CD1c-positive myeloid dendritic cell (primary cell): ENCODE measurements around the gene CCDC15.
"Not testable (repeated sequence)": the region's sequence is repeated elsewhere in the genome, so short reads cannot be mapped to it uniquely, and the experiment has no call there.

Source experiments
- DNase-seq: peaks from one replicate; pipeline ENCODE4 v3.0.0-alpha.2; 2016; ENCODE audit errors: extremely low spot score

Gene CCDC15

DNA sequence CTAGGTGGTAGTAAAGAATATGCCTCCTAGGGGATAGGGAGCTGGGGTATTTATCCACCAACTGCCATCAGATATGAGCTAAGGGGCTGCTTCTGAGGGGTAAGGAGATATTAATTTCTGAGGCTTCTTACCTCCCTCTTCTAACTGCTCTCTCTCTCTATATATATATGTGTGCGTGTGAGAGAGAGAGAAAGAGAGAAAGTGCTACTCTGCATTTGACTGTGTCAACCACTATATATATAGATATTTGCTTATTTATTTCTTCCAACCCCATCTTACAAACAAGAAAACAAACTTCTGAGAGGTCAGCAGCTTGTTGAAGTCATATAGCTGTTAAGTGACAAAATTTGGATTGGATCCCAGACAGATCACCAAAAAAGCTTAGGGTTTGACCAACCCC, 12.3 kb upstream of the CCDC15 start:
- DNase-seq = no peak

DNA sequence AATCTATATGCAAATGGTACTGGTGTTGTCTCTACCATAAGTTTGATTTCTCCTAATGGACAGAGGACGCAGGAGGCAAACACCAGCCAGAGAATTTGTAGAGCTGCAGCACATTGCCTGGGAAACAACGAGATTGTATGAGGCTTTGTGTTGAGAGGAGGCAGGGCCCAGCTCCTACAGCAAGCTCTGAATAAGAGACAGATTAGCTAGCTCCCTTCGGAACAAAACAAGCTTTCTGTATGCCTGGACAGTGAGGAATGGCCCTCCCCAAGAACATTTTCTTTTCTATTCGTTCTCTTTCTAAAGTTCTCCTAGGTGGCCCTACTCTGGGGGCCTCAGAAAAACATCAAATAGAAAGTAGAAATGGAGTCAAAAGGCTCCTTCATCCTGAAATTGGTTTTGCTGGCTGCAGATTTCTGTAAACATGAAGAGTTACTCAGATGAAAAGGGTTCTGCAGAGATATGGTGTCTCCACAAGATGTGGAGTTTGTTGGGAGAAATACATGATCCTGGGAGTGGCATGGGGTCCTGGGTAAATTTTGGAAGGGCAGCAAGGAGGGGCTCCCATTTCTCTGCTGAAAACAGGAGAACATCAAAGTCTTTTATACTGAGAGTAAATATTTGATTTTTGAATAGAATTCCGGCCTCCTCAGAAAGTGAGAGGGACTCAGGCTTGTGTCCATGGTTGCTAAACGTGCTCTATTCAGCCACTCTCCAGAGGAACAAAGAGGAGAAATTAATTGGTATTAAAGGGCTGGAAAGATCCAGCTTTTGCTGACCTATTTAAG, 11.3 kb upstream of the CCDC15 start:
- DNase-seq = no peak

GRCh38 chr11:124943254-124943616, 10.8 kb upstream of the CCDC15 start:
- no peak for DNase-seq

- DNase-seq = no peak
Observed at GRCh38 chr11:124943741-124944140, 10.3 kb upstream of the CCDC15 start.

DNA sequence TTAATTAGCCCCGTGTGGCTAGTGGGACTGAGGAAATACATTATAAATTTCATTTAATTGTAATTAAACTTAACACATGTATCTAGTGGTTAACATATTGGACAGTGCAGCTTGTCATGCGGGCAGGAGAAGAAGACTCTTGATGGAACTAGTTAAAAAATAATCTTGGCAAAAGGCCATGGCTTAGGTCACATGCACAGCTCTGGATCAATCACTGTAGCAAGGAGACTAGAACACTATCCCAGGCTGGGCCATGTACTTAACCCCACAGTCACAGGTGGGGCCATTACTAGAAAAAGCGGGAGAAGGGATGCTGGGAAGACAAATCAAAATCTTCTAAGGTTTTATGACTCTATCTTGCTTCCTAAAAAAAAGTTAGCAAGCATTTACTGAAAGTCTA, 9.4 kb upstream of the CCDC15 start:
- no peak for DNase-seq

DNA sequence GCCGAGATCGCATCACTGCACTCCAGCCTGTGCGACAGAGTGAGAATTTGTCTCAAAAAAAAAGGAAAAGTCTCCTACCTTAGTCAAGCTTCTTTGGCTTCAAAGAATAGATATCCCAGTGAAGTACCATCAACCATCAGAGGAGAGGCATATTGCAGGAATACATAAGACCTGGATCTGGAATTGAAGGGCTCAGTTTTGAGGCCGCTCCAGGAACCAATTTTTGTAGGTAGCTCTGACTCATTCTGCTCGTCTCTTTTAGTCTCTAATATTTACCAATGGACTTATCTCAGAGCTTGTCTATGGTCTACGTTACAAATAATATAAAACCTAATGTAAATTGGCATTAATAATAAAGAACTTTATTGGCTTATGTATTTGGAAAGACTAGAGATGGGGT, 8.2 kb upstream of the CCDC15 start:
- DNase-seq = no peak

GRCh38 chr11:124946735-124947141, 7.3 kb upstream of the CCDC15 start:
- DNase-seq = no peak

DNA sequence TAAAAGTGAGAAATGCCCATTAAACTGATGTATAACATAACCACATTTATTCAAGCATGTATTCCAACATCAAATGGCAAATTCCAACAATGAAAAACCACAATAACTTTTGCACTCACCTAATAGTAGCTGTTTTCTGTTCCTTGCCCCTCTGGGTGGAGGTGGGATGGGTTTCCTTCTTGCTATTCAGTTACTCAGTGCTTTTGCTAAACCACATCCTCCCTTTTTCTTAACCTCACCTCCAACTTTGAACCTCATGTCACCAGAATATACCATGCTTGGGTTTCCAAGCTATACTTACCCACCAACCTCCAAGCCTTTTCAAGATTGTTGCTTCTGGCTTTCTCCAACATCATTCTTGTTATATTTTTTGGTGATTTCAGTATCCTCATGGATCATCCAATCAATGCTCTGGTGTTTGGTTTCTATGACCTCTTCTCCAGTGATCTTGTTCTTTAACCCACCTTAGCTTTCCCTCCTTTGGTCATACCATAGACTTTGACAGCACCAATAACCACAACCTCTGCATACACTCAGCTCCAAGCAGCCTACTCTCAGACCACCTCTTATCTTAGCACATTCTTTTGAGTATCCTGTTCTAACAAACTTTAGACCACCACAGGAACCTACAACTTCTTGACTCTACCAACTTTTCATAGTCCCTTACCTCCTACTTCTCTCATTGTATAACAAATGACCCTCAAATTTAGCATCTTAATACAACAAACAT, 3.2 kb upstream of the CCDC15 start:
- no peak for DNase-seq

GRCh38 chr11:124951341-124951740, 2.7 kb upstream of the CCDC15 start:
- no peak for DNase-seq

DNA sequence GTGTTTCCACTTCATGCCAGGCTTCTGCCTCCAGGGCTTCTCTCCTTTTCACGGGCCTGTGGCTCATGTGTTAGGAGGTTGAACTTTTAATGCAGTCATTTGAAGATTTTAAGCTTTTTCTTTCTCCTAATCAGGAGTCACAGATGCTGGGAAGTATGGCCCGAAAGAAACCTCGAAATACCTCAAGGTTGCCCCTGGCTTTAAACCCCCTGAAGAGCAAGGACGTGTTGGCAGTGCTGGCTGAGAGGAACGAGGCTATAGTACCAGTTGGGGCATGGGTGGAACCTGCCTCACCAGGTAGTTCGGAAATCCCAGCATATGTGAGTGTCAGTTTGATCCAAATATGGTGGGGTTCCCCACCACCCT, 571 bp downstream of the CCDC15 start:
- DNase-seq = no peak

DNA sequence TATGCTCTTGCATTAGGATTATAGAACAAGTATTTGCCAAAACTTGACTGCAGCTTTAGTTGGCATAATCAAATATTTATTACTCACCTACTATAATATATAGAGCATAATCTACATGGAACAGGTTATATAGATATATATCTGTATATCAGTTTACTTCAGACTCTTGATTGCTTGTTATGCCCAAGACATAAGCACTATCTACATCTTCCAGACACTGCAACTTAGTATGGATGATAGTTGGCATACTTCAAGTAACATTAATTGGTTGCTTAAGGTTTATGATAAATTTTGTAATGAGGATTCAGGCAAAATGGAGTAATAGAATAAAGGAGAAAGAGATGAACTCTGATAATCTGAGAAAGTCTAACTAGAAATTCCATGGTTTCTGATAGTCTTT, 1.0 kb downstream of the CCDC15 start:
- no peak for DNase-seq

DNA sequence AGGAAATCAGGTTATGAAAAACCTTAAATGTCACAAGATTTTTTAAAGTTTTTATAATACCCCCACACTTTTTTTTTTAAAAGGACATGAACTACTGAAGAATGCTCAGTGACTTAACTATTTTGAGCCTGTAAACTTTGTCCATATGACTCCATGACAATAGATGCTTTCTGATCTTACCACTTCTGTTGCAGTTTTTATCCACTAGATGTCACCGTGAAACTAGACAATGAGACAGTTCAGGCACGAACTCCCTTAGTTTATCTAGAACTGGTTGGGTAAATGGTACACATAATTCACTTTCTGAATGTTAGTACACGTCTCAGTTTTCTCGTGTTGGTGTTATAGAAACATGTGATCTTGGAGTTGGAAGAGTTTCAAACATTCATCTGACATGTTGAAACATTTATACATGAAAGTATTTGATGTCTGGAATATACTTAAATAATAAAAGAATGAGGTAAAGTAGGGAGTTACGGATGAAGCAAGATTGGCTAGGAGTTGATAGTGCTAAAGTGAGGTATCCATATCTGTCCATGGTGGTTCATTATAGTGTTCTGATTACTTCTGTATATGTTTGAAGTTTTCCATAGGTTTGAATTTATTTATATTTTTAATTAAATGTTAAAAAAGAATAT, 8.1 kb downstream of the CCDC15 start:
- DNase-seq = peak; percentile 81

DNA sequence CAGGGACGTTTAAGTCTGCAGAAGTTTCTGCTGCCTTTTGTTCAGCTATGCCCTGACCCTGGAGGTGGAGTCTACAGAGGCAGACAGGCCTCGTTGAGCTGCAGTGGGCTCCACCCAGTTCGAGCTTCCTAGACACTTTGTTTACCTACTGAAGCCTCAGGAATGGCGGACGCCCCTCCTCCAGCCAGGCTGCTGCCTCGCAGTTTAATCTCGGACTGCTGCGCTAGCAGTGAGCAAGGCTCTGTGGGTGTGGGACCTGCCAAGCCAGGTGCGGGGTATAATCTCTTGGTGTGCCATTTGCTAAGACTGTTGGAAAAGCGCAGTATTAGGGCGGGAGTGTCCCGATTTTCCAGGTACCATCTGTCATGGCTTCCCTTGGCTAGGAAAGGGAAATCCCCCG, 14.2 kb downstream of the CCDC15 start:
- not testable (repeated sequence) for DNase-seq

DNA sequence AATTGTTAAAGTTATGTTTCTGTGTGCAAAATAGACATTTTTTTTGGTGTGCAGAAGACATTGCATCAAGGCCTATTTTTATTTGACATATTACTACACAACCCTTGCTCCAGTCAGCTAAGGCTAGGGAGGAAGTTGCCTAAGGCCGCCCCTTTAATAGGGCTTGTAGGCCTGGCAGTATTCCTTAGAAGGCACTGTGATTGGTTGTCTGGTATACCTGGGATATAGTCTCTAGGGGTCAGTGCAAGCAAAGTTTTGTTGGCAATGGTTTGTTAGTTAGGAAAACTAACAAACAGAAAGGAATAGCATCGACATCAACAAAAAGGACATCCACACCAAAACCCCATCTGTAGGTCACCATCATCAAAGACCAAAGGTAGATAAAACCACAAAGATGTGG, 16.9 kb downstream of the CCDC15 start:
- peak; percentile 9 for DNase-seq

DNA sequence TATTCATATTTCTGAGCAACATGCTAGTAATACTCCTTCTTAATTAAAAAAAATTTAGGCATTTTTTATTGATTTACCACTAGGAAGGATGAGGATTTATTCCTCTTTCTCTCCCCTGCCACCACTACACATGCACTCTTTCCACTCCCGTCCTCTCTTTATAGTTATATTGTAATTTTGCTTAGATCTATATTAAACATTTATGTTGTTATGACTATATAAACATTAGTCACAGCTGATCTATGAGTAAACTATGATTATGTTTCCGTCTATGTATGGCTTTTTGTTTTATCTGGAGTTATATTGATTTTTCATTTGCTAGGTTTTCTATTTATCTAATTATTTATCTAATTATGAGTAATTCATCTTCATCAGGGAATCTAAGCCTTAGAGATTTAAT, 17.8 kb downstream of the CCDC15 start:
- no peak for DNase-seq

DNA sequence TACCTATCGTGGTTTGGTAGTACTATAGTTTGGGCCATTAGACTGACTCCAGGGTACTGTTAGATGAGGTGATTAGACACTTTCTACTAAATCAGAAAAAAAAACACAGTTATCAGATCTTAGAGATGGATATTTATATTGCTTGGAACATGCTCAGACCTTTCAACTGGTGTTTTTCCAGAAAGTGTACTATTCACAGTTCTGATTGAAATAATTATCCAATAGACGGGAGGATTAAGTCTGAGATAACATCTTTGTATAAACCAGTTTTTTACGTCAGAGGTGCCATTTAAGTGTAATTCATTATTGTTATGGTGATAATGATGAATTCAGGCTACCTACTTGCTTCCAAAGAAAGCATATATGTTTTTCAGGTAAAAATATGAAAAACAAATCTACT, 22.5 kb downstream of the CCDC15 start:
- no peak for DNase-seq

DNA sequence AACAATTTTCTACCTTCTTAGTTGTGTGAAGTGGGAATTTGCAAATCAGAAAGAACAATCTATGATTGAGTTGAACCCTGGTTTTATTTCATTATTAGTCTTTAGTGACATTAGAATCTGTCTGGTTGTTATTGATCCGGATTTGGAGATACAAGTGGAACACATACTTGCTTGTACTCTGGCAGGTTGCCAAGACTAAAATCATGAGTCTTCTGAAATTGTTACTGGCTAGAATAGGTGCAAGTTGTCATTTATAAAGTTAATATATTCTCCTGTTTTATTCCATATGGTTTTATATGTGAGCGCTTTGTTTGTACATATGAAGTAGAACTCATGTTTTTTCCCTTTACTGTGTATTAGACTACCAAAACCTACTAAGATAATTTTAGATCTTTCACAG, 23.0 kb downstream of the CCDC15 start:
- no peak for DNase-seq

- no peak for DNase-seq
Observed at GRCh38 chr11:124978316-124978715, 24.3 kb downstream of the CCDC15 start.

GRCh38 chr11:124982043-124982442, 28.0 kb downstream of the CCDC15 start:
- DNase-seq = no peak

DNA sequence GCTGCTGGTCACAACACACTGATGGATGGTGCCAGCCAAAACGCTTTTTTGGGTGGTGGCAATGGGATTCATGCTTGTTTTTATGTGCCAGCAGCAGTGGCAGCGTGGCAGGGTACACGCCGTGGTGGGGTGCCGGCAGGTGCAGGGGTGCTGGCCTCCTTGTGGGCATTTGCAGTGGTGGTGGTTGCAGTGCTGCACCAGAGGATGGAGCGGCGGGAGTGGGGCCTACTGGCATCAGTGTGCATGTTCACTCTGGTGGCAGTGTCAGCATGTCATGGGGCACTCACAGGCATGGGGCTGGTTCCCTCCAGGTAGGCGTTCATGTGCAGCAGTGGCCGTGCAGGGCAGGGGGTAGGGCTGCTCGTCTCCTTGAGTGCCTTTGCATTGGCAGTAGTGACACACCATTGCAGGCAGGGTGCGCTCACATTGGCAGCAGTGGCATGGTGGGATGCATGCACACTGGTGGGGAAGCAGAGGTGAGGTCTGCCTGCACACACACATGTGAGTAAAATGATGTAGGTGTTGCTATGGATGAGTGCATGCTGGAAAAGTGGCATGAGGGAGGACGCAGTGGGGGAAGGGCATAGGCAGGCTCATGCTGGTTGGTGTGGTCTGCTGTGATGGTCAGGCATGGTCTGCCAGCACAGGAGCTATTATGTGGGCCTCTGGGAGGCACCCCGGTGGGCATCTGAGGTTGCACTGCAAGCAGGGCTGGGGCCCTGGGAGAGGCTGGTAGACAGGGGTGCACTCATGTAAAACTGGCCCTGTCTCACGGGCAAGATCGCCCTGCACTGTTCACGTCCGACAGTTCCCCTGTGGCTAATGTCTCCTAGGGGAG, 29.9 kb downstream of the CCDC15 start:
- no peak for DNase-seq

DNA sequence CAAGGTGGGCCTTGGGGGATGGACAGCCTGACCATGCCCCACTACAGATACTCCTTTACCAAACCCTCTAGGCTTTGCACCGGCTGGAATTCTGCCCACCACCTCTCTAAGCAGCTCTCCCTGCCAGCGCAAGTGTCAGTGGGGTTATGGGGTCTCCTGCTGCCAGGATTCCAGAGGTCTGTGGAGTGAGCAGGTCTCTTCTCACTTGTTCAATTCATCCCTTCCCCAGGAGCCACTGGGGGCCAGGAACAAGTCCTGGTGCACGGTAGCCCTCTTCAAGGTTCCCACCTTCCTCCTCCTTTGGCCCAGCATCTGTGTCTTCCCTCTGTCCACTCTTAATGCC, 30.5 kb downstream of the CCDC15 start:
- DNase-seq = no peak

DNA sequence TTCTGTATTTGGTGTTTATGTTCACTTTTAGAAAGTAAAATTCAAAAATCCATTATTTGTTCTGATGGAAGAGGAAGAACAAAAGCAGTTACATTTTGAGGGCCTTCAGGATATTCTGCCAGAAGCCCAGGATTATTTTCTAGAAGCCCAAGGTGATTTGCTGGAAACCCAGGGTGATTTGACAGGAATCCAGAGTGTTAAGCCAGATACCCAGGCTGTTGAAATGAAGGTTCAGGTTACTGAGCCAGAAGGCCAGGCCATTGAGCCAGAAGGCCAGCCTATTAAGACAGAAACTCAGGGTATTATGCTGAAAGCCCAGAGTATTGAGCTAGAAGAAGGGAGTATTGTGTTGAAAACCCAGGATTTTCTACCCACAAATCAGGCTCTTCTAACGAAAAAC, 33.1 kb downstream of the CCDC15 start:
- no peak for DNase-seq
